ENCODE measurements around the gene PLA2G4A.

Gene PLA2G4A

GRCh38 chr1:186887203-186887602, 58.5 kb downstream of the PLA2G4A start:
- H3K27ac ChIP-seq (ENCODE audit: low read depth in 2 of 2, low read length in 2 of 2) = no peak overlapping the region
- H3K36me3 ChIP-seq (ENCODE audit: control insufficient read depth in 2 of 2, insufficient read depth in 2 of 2, low read length in 2 of 2) = no peaks in the 10 kb centered on the region
- no peak overlapping the region for H3K4me3 ChIP-seq (ENCODE audit: low read length in 2 of 2)
- no peaks in the 10 kb centered on the region for H3K27me3 ChIP-seq (ENCODE audit: control insufficient read depth in 2 of 2, insufficient read depth in 2 of 2, low read length in 2 of 2)
- H3K4me1 ChIP-seq (ENCODE audit: control insufficient read depth in 2 of 2, insufficient read depth in 2 of 2, low read length in 2 of 2) = no peaks in the 10 kb centered on the region
- H3K9me3 ChIP-seq (ENCODE audit: control insufficient read depth in 2 of 2, low read length in 2 of 2) = no peaks in the 10 kb centered on the region
- no peak overlapping the region for H3K9ac ChIP-seq (ENCODE audit: low read depth in 1 of 2, low read length in 2 of 2)

GRCh38 chr1:186888367-186888766, 59.6 kb downstream of the PLA2G4A start:
- no peaks in the 10 kb centered on the region for H3K27me3 ChIP-seq (ENCODE audit: control insufficient read depth in 2 of 2, insufficient read depth in 2 of 2, low read length in 2 of 2)
- no peaks in the 10 kb centered on the region for H3K4me1 ChIP-seq (ENCODE audit: control insufficient read depth in 2 of 2, insufficient read depth in 2 of 2, low read length in 2 of 2)
- no peak overlapping the region for H3K27ac ChIP-seq (ENCODE audit: low read depth in 2 of 2, low read length in 2 of 2)
- no peak overlapping the region for H3K4me3 ChIP-seq (ENCODE audit: low read length in 2 of 2)
- H3K9ac ChIP-seq (ENCODE audit: low read depth in 1 of 2, low read length in 2 of 2) = no peak overlapping the region
- no peaks in the 10 kb centered on the region for H3K9me3 ChIP-seq (ENCODE audit: control insufficient read depth in 2 of 2, low read length in 2 of 2)
- no peaks in the 10 kb centered on the region for H3K36me3 ChIP-seq (ENCODE audit: control insufficient read depth in 2 of 2, insufficient read depth in 2 of 2, low read length in 2 of 2)

- H3K9ac ChIP-seq (ENCODE audit: low read depth in 1 of 2, low read length in 2 of 2) = no peak overlapping the region
- no peaks in the 10 kb centered on the region for H3K4me1 ChIP-seq (ENCODE audit: control insufficient read depth in 2 of 2, insufficient read depth in 2 of 2, low read length in 2 of 2)
- H3K27me3 ChIP-seq (ENCODE audit: control insufficient read depth in 2 of 2, insufficient read depth in 2 of 2, low read length in 2 of 2) = no peaks in the 10 kb centered on the region
- H3K9me3 ChIP-seq (ENCODE audit: control insufficient read depth in 2 of 2, low read length in 2 of 2) = no peaks in the 10 kb centered on the region
- no peak overlapping the region for H3K4me3 ChIP-seq (ENCODE audit: low read length in 2 of 2)
- no peak overlapping the region for H3K27ac ChIP-seq (ENCODE audit: low read depth in 2 of 2, low read length in 2 of 2)
- H3K36me3 ChIP-seq (ENCODE audit: control insufficient read depth in 2 of 2, insufficient read depth in 2 of 2, low read length in 2 of 2) = no peaks in the 10 kb centered on the region
These were observed 64.2 kb downstream of the PLA2G4A start for GRCh38 chr1:186892936-186893335.

- no peak overlapping the region for H3K27ac ChIP-seq (ENCODE audit: low read depth in 2 of 2, low read length in 2 of 2)
- no peaks in the 10 kb centered on the region for H3K36me3 ChIP-seq (ENCODE audit: control insufficient read depth in 2 of 2, insufficient read depth in 2 of 2, low read length in 2 of 2)
- H3K4me1 ChIP-seq (ENCODE audit: control insufficient read depth in 2 of 2, insufficient read depth in 2 of 2, low read length in 2 of 2) = no peaks in the 10 kb centered on the region
These were observed 65.7 kb downstream of the PLA2G4A start for GRCh38 chr1:186894415-186894814.

GRCh38 chr1:186896211-186896610, 67.5 kb downstream of the PLA2G4A start:
- Histone ChIP-seq H3K9me3 (ENCODE audit: control insufficient read depth in 2 of 2, low read length in 2 of 2) (no peaks in the 10 kb centered on the region), H3K36me3 (ENCODE audit: control insufficient read depth in 2 of 2, insufficient read depth in 2 of 2, low read length in 2 of 2) (no peaks in the 10 kb centered on the region), H3K9ac (ENCODE audit: low read depth in 1 of 2, low read length in 2 of 2) (no peak overlapping the region), H3K27ac (ENCODE audit: low read depth in 2 of 2, low read length in 2 of 2) (no peak overlapping the region), H3K4me3 (ENCODE audit: low read length in 2 of 2) (no peak overlapping the region), H3K4me1 (ENCODE audit: control insufficient read depth in 2 of 2, insufficient read depth in 2 of 2, low read length in 2 of 2) (no peaks in the 10 kb centered on the region), H3K27me3 (ENCODE audit: control insufficient read depth in 2 of 2, insufficient read depth in 2 of 2, low read length in 2 of 2) (no peaks in the 10 kb centered on the region)

More at GRCh38 chr1:186894415-186894814, 65.7 kb downstream of the PLA2G4A start:
- no peak overlapping the region for H3K9ac ChIP-seq (ENCODE audit: low read depth in 1 of 2, low read length in 2 of 2)
- H3K4me3 ChIP-seq (ENCODE audit: low read length in 2 of 2) = no peak overlapping the region
- H3K9me3 ChIP-seq (ENCODE audit: control insufficient read depth in 2 of 2, low read length in 2 of 2) = no peaks in the 10 kb centered on the region
- no peaks in the 10 kb centered on the region for H3K27me3 ChIP-seq (ENCODE audit: control insufficient read depth in 2 of 2, insufficient read depth in 2 of 2, low read length in 2 of 2)

- Histone ChIP-seq H3K4me1 (ENCODE audit: control insufficient read depth in 2 of 2, insufficient read depth in 2 of 2, low read length in 2 of 2) (no peaks in the 10 kb centered on the region), H3K9me3 (ENCODE audit: control insufficient read depth in 2 of 2, low read length in 2 of 2) (no peaks in the 10 kb centered on the region), H3K27me3 (ENCODE audit: control insufficient read depth in 2 of 2, insufficient read depth in 2 of 2, low read length in 2 of 2) (no peaks in the 10 kb centered on the region), H3K27ac (ENCODE audit: low read depth in 2 of 2, low read length in 2 of 2) (no peak overlapping the region), H3K36me3 (ENCODE audit: control insufficient read depth in 2 of 2, insufficient read depth in 2 of 2, low read length in 2 of 2) (no peaks in the 10 kb centered on the region), H3K9ac (ENCODE audit: low read depth in 1 of 2, low read length in 2 of 2) (no peak overlapping the region), H3K4me3 (ENCODE audit: low read length in 2 of 2) (no peak overlapping the region)
These were observed 68.3 kb downstream of the PLA2G4A start for GRCh38 chr1:186897008-186897407.

GRCh38 chr1:186899577-186899976, 70.8 kb downstream of the PLA2G4A start:
- no peaks in the 10 kb centered on the region for H3K27me3 ChIP-seq (ENCODE audit: control insufficient read depth in 2 of 2, insufficient read depth in 2 of 2, low read length in 2 of 2)
- H3K36me3 ChIP-seq (ENCODE audit: control insufficient read depth in 2 of 2, insufficient read depth in 2 of 2, low read length in 2 of 2) = no peaks in the 10 kb centered on the region
- no peak overlapping the region for H3K27ac ChIP-seq (ENCODE audit: low read depth in 2 of 2, low read length in 2 of 2)
- H3K9me3 ChIP-seq (ENCODE audit: control insufficient read depth in 2 of 2, low read length in 2 of 2) = no peaks in the 10 kb centered on the region
- H3K9ac ChIP-seq (ENCODE audit: low read depth in 1 of 2, low read length in 2 of 2) = no peak overlapping the region
- peaks cover 2% of the 10 kb centered on the region in 2 donors for H3K4me1 ChIP-seq (ENCODE audit: control insufficient read depth in 2 of 2, insufficient read depth in 2 of 2, low read length in 2 of 2)
- no peak overlapping the region for H3K4me3 ChIP-seq (ENCODE audit: low read length in 2 of 2)

GRCh38 chr1:186899977-186900376, 71.2 kb downstream of the PLA2G4A start:
- Histone ChIP-seq H3K27ac (ENCODE audit: low read depth in 2 of 2, low read length in 2 of 2) (no peak overlapping the region), H3K27me3 (ENCODE audit: control insufficient read depth in 2 of 2, insufficient read depth in 2 of 2, low read length in 2 of 2) (no peaks in the 10 kb centered on the region), H3K9me3 (ENCODE audit: control insufficient read depth in 2 of 2, low read length in 2 of 2) (no peaks in the 10 kb centered on the region), H3K4me3 (ENCODE audit: low read length in 2 of 2) (no peak overlapping the region), H3K9ac (ENCODE audit: low read depth in 1 of 2, low read length in 2 of 2) (no peak overlapping the region), H3K36me3 (ENCODE audit: control insufficient read depth in 2 of 2, insufficient read depth in 2 of 2, low read length in 2 of 2) (no peaks in the 10 kb centered on the region), H3K4me1 (ENCODE audit: control insufficient read depth in 2 of 2, insufficient read depth in 2 of 2, low read length in 2 of 2) (peaks cover 2% of the 10 kb centered on the region in 2 donors)

- H3K9me3 ChIP-seq (ENCODE audit: control insufficient read depth in 2 of 2, low read length in 2 of 2) = no peaks in the 10 kb centered on the region
- H3K9ac ChIP-seq (ENCODE audit: low read depth in 1 of 2, low read length in 2 of 2) = no peak overlapping the region
- H3K27me3 ChIP-seq (ENCODE audit: control insufficient read depth in 2 of 2, insufficient read depth in 2 of 2, low read length in 2 of 2) = no peaks in the 10 kb centered on the region
- H3K36me3 ChIP-seq (ENCODE audit: control insufficient read depth in 2 of 2, insufficient read depth in 2 of 2, low read length in 2 of 2) = no peaks in the 10 kb centered on the region
- H3K4me1 ChIP-seq (ENCODE audit: control insufficient read depth in 2 of 2, insufficient read depth in 2 of 2, low read length in 2 of 2) = peaks cover 2% of the 10 kb centered on the region in 2 donors
- no peak overlapping the region for H3K4me3 ChIP-seq (ENCODE audit: low read length in 2 of 2)
- no peak overlapping the region for H3K27ac ChIP-seq (ENCODE audit: low read depth in 2 of 2, low read length in 2 of 2)
These were observed 71.9 kb downstream of the PLA2G4A start for GRCh38 chr1:186900539-186901237.

GRCh38 chr1:186901631-186902030, 72.9 kb downstream of the PLA2G4A start:
- H3K9me3 ChIP-seq (ENCODE audit: control insufficient read depth in 2 of 2, low read length in 2 of 2) = no peaks in the 10 kb centered on the region
- H3K36me3 ChIP-seq (ENCODE audit: control insufficient read depth in 2 of 2, insufficient read depth in 2 of 2, low read length in 2 of 2) = no peaks in the 10 kb centered on the region
- peaks cover 2% of the 10 kb centered on the region in 2 donors for H3K4me1 ChIP-seq (ENCODE audit: control insufficient read depth in 2 of 2, insufficient read depth in 2 of 2, low read length in 2 of 2)
- no peak overlapping the region for H3K4me3 ChIP-seq (ENCODE audit: low read length in 2 of 2)
- no peaks in the 10 kb centered on the region for H3K27me3 ChIP-seq (ENCODE audit: control insufficient read depth in 2 of 2, insufficient read depth in 2 of 2, low read length in 2 of 2)
- H3K27ac ChIP-seq (ENCODE audit: low read depth in 2 of 2, low read length in 2 of 2) = no peak overlapping the region
- H3K9ac ChIP-seq (ENCODE audit: low read depth in 1 of 2, low read length in 2 of 2) = no peak overlapping the region

All from mucosa of rectum (tissue), 2 donors.